H1 (cell line): ENCODE measurements around the gene NEDD4L.

ENCODE experiments used
- CEBPB ChIP-seq: IDR thresholded peaks from 2 replicates; pipeline ENCODE4 v1.6.1; 2012; ENCODE audit warnings: low read depth, low read length
- EP300 ChIP-seq, 2 experiments: IDR thresholded peaks; 1 replicate in 1 of 2; 2 replicates in 1 of 2; pipeline ENCODE4 v1.6.1; 2011 to 2012; ENCODE audit warnings: low read depth in 2 of 2, low read length in 2 of 2, mild to moderate bottlenecking in 2 of 2, borderline replicate concordance in 1 of 2, inconsistent platforms in 1 of 2, moderate library complexity in 1 of 2
- GTF2F1 ChIP-seq: IDR thresholded peaks from 2 replicates; pipeline ENCODE4 v1.6.1; 2012; ENCODE audit warnings: low read depth, low read length, improper control_type of control experiment, borderline replicate concordance
- JUND ChIP-seq: IDR thresholded peaks from 2 replicates; pipeline ENCODE4 v1.6.1; 2011; ENCODE audit warnings: mild to moderate bottlenecking, improper control_type of control experiment, low read length
- NRF1 ChIP-seq: IDR thresholded peaks from 2 replicates; pipeline ENCODE4 v1.6.1; 2011; ENCODE audit warnings: mild to moderate bottlenecking, low read depth, low read length, improper control_type of control experiment
- POLR2A ChIP-seq, 2 experiments: IDR thresholded peaks; 1 replicate in 1 of 2; 2 replicates in 1 of 2; pipeline ENCODE4 v1.6.1; 2011; ENCODE audit warnings: low read depth in 2 of 2, low read length in 2 of 2, mild to moderate bottlenecking in 2 of 2; ENCODE audit errors: control extremely low read depth in 1 of 2
- POLR2AphosphoS5 ChIP-seq: IDR thresholded peaks from 2 replicates; pipeline ENCODE4 v1.6.1; 2011; ENCODE audit warnings: low read depth, low read length
- SIN3A ChIP-seq, 2 experiments: IDR thresholded peaks in 1 of 2; conservative IDR thresholded peaks in 1 of 2; 2 replicates each; pipeline ENCODE4 v1.6.1; 2011 to 2012; ENCODE audit warnings: low read length in 2 of 2, improper control_type of control experiment in 1 of 2, low read depth in 1 of 2, mild to moderate bottlenecking in 1 of 2
- SP1 ChIP-seq: IDR thresholded peaks from 2 replicates; pipeline ENCODE4 v1.6.1; 2011; ENCODE audit warnings: low read depth, low read length
- SUZ12 ChIP-seq: fragments of 200-600 bp; sonication (generic); IDR thresholded peaks from 2 replicates; pipeline ENCODE4 v1.6.1; 2012; ENCODE audit warnings: mild to moderate bottlenecking, inconsistent platforms, low read length, moderate library complexity, mixed read lengths
- TAF1 ChIP-seq: IDR thresholded peaks from 2 replicates; pipeline ENCODE4 v1.6.1; 2011; ENCODE audit warnings: mild to moderate bottlenecking, low read depth, low read length
- TF ChIP-seq, protein P1 (sequence below), 3 experiments: IDR thresholded peaks; 1 replicate in 2 of 3; 2 replicates in 1 of 3; pipeline versions ENCODE4 v1.5.1 to v1.6.1; 2011; ENCODE audit warnings: low read length in 3 of 3, mild to moderate bottlenecking in 3 of 3, inconsistent platforms in 2 of 3, low read depth in 1 of 3, moderate library complexity in 1 of 3; ENCODE audit not compliant: insufficient read depth in 1 of 3; ENCODE audit errors: control extremely low read depth in 1 of 3

DNA sequence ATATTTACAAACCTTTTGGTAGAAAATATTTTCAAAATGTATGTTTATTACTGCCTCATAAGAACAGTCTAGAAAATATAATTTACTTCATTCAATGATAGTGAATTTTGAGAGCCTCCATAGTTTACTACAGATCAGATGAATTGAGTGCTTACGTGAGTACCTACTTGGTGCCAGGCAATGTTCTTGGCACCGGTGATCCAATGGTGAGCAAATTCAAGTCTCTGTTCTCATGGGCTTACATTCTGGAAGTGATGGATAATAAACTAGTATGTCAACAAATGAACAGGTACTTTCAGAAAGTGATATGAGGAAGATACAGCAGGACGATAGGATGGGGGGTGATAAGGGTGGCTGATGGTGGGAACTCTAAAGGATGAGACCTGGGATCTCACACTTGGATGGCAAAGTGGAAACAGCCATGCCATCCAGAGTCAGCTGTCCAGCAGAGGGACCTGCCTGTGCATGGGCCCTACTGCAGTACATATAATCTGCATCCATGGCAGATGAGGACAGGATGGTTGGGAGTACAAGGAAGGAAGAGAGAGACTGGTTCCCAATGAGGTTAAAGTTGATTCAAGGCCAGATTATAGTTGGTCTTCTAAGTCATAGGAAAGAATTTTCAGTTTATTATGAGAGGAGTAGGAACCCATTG lies 277.0 kb downstream of the NEDD4L start:
- TF ChIP-seq JUND: no peak
- TF ChIP-seq EP300 (IDR thresholded peaks at IDR 0.05; ENCODE audit: borderline replicate concordance in 1 of 2, low read depth in 2 of 2, low read length in 2 of 2): no peak
- TF ChIP-seq CEBPB: no peak
- TF ChIP-seq, protein P1, sequence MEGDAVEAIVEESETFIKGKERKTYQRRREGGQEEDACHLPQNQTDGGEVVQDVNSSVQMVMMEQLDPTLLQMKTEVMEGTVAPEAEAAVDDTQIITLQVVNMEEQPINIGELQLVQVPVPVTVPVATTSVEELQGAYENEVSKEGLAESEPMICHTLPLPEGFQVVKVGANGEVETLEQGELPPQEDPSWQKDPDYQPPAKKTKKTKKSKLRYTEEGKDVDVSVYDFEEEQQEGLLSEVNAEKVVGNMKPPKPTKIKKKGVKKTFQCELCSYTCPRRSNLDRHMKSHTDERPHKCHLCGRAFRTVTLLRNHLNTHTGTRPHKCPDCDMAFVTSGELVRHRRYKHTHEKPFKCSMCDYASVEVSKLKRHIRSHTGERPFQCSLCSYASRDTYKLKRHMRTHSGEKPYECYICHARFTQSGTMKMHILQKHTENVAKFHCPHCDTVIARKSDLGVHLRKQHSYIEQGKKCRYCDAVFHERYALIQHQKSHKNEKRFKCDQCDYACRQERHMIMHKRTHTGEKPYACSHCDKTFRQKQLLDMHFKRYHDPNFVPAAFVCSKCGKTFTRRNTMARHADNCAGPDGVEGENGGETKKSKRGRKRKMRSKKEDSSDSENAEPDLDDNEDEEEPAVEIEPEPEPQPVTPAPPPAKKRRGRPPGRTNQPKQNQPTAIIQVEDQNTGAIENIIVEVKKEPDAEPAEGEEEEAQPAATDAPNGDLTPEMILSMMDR (IDR thresholded peaks at IDR 0.05; ENCODE audit: control extremely low read depth in 1 of 3, insufficient read depth in 1 of 3, low read depth in 1 of 3, low read length in 3 of 3): no peak
- no peak for TF ChIP-seq POLR2A (IDR thresholded peaks at IDR 0.05; ENCODE audit: control extremely low read depth in 1 of 2, low read depth in 2 of 2, low read length in 2 of 2)
- TF ChIP-seq SIN3A (conservative IDR thresholded peaks at IDR 0.05 in 1 of 2, IDR thresholded peaks at IDR 0.05 in 1 of 2; ENCODE audit: low read depth in 1 of 2, low read length in 2 of 2): no peak
- TF ChIP-seq GTF2F1: no peak
- no peak for TF ChIP-seq NRF1
- no peak for TF ChIP-seq SP1
- TF ChIP-seq SUZ12: no peak
- no peak for TF ChIP-seq POLR2AphosphoS5
- TF ChIP-seq TAF1: no peak
